Medulla oblongata (tissue), 1 donor: ENCODE results near the gene PPOX.

Experiments used
- DNase-seq: peaks from one replicate; pipeline ENCODE4 v3.0.0-alpha.2; 2015; ENCODE audit errors: extremely low spot score

The PPOX gene

DNA sequence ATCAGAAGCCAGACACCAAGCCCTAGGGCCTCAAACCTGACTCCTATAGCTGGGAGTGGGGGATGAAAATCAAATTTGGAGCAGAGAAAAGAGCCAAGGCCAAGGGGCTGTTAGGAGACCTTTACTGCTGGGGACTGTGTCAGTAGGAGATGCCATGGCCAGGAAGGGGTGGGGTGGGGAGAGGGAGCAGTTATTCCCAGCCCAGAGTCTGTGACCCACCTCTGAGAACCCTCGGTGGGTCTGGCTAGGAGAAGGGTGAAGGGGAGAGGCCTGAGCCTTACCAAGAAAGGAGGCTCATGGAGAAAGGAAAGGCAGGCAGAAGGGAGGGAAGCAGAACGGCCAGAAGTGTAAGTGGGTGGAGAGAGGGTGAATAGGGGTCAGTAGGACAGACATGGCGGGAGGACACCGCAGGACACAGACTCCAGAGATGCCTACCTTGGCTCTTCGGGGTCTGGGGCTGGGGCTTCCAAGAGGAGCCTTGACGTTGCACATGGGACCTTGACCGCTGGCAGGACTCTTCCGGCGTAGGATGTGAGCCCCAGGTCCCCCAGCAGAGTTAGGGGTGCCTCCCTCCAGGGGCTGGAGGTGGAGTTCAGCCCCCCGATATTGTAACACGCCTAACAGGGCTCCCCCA, 31.5 kb downstream of the PPOX start:
- DNase-seq, result no peak

DNA sequence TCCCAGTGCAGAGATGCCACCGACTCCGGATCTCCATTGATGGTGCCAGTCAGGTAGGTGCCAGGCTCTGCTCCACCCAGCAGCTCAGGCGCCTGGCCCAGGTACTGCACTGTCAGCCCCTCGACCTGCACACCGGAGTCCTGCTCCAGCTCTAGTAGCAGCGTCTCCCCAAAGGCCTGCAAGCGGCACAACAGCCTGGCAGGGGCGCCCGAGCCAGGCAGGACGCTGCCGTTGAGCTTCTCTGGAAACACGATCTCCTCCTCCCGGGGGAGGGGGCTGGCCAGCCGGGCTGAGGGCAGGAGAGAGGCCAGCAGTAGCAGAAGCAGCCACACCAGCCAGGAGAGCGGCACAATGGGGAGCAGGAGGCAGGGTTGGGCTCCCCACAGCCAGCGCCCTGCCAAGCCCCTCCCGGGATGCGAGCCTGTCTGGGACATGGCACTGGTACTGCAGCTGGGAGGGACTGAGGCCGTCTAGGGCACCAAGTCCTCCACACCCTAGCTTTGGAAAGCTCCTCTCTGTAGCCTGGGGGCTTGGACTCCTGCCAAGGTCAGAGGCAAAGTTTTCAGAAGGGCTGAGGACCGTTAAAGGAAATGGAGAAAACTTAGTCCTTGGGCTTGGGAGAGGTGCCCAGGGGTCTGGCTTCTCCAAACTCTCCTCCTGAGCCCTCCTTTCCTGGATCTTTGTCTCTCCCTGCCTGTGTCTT, 32.1 kb downstream of the PPOX start:
- DNase-seq, result peak; percentile 53

DNA sequence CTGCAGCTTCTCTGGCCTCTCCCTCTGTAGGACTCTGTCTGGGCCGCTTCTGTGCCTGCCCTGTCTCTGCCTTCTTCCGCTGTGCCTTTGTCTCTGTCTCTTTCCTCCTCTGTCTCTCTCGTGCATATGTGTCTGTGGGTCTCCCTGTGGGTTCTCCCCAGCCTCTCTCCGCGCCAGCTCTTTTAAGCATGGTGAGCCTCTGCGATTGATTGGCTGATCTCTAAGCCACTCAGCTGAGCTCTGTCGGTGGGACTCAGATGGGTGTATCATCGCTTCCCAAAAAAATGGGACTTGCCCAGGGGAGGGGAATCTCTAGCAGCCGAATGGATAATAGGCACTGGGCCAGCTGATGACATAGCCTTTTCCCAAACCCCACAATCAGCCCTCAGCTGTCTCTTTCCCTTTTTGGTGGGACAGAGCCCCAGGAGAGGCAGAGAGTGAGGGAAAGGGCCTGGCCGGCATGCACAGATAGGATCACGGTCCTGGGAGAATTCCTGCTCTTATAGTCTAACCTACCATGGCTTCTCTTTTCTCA, 32.7 kb downstream of the PPOX start, which contains the start of gene ADAMTS4:
TSS of gene ADAMTS4 (minus strand) at position 158 of the 535 bp plus-strand sequence. CDS start 427 bp downstream, outside the sequence.
- DNase-seq, result peak; percentile 96

DNA sequence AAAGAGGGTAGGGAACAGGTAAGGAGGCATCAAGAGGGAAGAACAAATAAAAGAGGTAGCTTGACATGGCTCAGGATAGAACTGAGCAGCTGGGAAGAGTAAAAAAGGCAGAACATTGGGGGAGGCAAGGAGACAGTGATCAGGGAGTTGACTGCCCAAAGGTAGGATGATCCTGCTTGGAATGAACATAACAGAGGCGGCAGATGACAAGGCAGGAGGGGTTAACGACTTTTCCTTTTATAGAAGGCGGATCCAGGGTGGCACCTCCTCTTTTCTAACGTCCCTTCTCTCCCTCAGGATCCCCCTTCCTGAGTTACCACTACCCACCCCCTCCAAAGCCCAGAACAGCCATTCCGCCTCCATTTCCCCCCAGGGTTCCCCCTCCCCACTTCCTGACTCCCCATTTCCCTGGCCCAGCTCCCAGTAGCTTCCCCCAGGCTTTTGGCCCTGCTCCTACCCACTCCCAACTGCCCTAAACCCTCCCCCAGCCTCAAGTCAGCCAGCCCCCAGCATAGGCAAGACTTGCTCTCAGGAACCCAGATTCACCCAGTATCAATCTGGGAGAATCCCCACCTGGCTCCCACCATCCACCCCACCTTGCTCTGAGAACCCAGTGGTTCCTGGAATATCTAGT, 33.4 kb downstream of the PPOX start:
- no peak for DNase-seq

DNA sequence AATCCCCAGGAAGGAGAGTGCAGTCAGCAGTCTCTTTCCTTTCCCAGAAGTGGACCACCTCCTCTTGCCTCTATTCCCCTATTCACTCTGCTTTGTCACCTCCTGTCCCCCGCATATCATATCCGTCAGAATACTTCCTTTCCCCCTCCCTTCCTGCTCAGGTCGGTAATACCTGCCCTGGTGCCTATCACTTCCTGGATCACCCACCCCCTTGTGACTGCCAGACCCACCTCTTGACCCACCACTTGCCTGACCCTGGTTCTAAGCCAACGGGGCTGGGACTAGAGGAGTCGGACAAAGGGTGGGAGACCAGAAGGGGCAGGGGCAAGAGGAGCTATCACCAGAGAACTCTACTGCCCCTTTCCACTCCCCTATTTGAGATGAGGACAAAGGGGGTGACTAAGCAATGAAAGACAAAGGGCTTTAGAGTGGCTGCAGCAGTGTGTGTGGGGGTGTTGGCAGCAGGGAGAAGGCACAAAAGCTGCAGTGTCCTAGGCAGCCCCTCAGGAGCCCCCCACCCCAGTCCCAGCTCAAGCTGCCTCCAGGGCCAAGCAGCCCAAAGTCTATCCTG, 34.3 kb downstream of the PPOX start:
- DNase-seq, result peak; percentile 91

DNA sequence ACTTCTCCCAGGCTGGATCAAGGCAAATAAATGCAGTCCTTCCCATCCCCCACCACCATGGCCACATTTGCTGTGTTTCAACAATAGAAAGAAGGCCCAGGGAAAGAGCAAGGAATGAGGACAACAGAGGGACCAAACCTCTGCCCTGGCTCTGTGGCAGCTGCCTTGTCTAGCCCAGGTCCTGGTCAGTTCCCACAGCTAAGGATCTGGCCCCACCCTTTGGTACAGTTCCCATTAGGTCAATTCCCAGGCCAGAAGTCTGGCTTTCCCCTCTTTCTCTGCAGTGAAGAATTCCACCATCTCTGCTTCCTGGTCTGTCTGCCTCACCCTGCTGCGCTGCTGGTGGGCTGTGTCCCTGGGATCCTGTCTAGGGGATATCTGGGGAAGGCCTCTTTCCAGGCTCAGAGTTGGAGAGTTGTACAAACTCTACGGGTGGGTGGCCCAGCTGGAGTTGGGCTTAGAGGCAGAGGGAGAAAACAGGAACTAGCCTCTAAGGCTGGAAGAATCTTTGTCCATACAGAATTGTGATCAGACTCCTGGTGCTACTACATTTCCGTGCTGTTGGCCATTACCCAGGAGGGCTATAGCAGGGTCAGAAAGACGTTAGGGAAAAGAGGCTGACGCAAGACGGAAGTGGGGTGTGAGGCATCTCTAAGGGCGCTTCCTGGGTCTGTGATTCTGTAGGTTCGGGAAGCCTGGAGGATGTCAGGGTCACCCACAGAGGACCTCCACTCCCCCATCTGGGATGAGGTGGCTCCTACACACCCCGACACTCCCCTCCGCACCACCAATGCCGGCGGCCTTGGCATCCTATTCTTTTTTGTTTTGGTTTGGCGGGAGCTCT, 35.0 kb downstream of the PPOX start:
- DNase-seq, result peak; percentile 55

DNA sequence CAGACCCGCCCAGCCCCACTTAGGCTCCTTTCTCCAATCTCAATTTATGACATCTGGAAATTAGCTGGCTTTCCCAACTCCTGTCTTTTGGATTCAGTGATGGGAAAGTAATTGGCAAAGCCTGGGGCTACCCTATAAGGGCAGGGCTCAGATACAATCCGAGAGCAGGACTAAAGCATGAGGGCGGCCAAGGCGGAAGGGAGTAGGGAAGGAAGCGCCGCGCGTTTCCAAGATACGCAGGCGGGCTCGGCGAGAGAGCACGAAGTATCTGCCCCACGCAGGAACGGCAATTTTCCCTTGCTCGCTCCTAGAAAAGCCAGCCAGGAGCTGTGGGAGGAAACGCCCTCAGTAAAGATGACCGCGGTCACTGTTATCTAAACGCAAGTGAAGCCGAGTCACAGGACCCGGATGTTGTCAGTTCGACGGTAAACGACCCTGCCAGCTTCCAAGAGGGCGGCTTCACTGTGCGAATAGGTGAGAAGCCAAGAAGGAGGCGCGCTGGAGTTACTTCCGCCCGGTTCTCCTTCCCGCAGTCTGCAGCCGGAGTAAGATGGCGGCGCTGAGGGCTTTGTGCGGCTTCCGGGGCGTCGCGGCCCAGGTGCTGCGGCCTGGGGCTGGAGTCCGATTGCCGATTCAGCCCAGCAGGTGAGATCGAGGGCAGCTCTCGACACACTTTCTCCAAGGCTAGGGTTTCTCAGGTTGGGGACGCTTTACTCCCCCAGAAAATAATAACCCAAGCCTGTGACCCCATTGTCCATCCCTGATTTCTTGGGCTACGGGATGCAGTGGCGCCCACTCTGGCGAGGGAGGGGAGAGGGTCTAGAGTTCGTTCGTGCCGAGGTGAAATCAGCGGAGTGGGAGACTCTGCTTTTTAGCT, 35.8 kb downstream of the PPOX start, which contains the start of gene NDUFS2:
TSS of gene NDUFS2 (plus strand) at position 532 of the 877 bp plus-strand sequence. CDS start at position 551, 19 bp downstream.
- DNase-seq, result peak; percentile 100

DNA sequence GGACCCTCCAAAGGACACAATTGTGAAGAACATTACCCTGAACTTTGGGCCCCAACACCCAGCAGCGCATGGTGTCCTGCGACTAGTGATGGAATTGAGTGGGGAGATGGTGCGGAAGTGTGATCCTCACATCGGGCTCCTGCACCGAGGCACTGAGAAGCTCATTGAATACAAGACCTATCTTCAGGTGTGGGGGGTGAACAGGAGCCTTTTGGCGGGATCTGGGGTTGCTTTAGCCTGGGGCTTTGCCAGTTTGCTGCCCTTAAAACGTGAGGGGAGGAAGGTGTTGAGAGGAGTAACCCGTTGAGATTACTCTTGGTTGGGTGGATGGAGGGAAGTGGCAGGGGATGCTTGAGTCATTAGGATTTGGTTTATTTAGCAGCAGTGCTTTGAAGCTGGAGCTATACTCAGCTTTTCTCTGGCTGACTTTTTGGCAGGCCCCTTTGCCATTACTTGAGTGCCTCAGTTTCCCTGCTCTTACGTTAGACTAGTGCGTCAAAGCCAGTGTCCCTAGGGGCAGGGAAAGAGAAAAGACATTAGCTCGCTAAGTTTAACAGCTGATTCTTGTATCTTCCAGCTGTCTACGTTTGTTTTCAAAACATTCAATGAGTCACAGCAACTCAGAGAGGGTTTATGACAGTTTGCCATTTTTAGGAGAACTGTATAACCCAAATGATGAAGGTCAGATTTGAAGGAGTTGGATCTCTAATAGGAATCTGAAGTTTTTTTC, 40.4 kb downstream of the PPOX start:
- no peak for DNase-seq

DNA sequence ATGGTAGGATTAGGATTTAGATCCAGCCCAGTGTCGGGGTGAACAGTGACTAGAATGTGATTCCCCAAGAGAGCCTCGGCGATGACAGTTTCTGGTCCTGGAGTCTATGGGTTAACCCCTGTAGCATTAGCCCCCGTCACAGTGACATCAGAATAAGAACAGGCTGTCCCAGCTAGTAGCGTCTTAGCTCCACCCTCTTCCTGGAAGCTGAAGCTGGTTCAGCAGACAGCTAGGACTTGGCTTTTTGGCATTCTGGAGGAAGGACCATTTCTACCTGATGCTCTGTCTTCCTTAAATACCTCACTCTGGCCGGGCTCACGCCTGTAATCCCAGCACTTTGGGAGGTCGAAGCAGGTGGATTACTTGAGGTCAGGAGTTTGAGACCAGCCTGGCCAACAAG, 40.9 kb downstream of the PPOX start:
- DNase-seq, result no peak

DNA sequence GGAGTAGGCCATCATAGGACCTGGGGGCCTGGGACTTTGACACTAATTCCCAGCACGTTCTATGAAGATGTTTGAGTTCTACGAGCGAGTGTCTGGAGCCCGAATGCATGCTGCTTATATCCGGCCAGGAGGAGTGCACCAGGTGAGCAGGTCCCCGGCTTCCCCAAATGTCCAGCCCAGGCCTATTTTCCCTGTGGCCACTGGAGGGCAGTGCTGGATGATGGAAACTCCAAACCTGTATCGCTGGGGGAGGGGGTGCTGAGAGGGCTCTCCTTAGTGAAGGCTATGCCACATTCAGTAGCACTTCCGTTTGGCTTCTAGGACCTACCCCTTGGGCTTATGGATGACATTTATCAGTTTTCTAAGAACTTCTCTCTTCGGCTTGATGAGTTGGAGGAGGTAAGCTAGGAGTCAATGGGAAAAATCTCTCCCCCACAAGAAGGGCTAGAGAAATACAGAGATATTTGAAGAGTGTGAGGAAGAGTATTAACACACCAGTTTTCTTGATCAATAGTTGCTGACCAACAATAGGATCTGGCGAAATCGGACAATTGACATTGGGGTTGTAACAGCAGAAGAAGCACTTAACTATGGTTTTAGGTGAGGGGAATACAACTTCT, 43.7 kb downstream of the PPOX start:
- peak; percentile 88 for DNase-seq

DNA sequence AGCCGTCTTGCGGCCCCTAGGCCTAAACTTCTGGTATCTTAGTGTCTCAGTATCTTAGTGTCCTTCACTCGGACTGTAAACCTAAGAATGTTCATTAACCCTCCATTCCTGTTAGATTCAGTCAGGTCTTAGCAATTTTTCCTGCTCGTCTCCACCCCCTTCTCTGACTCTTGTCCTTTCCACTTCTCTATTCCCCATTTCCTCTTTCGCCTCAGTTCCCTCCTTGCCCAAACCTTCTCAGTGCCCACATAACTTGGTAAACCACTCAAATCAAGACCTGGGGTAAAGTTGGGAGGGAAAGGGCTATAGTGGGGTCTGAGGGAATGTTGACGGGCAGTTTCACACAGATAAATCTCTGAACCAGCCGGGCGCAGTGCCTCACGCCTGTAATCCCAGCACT, 48.1 kb downstream of the PPOX start:
- DNase-seq, result no peak

DNA sequence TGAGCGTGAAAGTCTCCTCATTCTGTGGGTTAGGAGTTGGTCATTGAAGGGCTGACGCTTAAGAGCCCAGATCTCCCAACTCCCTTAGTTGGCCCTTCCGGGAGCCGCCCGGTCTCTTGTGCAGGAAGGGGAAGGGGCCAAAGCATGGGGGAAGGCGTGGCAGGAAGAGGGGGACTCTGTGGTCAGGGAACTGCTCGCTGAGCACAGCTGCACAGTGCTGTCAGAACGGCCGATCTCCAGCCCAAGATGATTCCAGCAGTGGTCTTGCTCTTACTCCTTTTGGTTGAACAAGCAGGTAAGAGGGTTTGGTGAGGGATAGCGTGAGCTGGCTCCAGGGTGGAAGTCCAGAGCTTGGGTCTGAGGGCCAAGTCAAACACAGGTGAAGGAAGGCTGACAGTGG, 48.9 kb downstream of the PPOX start, which contains the start of gene FCER1G:
TSS of gene FCER1G (plus strand) at position 220 of the 400 bp plus-strand sequence. CDS start at position 247, 27 bp downstream.
- DNase-seq, result peak; percentile 65

DNA sequence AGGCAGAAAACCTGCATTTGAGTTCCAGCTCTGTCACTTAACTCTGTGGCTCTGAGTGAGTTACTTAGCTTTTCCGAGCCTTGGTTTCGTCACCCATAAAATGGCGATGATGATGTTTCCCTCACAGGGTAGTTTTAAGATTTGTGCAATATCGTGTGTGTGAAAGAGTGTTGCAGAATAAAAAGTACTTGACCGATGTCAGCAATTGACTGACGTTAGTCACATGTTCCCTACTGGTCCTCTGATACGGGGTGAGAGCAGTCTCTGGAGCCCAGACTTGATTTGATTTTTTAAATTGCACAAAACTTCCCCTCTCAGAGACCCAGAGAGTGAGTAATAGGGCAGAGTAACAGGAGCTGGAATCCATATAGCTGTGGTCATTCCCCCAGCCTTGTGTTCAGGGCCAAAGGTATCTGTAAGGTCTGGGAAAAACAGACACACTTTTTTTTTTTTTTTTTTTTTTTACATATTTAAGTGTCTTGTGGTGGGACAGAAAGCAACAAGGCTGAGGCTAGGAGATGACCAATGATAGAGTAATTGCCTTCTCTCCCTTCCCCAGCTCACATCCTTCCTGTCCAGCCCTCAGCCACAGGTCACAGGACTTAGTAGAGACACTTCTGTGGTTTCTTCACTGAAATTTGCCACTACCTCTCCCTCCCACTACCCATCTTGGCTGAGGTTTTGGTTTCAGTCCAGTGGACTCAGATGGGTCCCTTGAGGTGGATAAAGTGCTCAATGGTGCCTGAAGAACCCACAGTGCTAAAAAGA, 50.9 kb downstream of the PPOX start:
- DNase-seq, result peak; percentile 75

DNA sequence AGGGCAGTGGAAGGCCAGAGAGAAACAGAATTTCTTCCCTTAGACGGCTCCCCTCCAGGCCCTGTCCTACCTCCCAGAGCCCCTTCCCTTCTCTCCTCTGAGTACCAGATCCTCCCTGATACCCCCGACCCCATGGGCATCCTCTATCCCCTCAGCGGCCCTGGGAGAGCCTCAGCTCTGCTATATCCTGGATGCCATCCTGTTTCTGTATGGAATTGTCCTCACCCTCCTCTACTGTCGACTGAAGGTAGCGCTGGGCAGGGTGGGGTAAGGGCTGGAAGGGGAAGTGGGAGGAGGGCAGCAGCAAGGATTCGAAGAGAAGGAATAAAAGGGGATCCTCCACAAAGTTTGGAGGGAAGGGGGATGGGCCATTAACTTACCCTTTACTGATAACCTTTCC, 51.6 kb downstream of the PPOX start:
- no peak for DNase-seq

DNA sequence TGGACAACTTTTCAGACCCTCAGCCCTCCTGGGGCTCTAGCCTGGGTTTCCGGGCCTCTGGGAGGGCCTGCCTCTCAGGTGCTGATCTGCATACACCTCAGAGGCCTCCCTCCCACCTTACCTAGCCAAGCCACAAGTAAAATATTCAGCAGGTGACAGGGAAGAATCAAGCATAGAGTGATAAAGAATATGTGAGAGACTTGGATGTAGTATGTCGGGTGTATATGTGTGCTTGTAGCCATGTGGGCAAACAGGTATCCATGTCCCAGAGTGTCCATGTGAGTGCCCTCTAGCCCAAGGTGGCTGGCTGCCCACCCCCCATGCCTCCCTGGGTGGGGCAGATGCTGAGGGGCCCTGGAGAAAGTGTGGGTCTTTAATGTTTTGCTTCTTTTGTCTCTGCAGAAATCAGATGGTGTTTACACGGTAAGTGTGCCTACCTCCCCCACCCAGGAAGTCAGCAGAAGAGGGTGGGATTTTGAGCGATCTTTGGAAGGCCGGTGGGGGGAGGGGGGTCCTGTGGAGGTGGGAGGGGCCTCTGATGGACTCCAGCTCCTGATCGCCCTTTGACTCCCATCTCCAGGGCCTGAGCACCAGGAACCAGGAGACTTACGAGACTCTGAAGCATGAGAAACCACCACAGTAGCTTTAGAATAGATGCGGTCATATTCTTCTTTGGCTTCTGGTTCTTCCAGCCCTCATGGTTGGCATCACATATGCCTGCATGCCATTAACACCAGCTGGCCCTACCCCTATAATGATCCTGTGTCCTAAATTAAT, 52.3 kb downstream of the PPOX start:
- no peak for DNase-seq

DNA sequence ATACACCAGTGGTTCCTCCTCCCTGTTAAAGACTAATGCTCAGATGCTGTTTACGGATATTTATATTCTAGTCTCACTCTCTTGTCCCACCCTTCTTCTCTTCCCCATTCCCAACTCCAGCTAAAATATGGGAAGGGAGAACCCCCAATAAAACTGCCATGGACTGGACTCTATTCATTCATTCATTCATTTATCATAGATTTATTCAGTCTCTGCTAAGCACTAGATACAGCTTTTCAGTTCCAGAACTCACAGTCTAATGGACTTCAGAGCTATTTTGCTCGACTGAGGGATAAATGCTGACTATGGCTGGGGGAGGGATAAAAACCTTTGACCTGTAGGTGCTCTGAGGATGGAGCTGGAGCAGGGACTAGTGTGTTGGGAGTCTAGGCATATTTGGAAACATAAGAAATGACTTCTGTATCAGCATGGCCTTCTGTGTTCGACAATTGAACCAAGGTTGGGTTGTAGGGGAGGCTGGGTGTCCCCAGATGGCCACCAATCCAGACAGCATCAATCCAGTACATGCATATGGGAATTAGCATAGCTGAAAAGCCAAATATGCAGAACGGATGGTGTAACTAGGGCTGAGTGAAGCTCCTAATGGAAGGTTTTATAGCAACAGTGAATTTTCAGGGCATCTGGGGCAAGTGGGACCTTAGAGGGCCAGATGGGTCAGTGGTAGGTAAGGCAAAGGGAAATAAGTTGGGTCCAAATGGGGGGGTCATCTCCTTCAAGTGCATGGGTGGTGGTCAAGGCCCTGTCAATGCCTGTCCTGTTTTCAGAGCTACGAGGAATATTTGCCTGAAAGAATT, 53.1 kb downstream of the PPOX start:
- no peak for DNase-seq

DNA sequence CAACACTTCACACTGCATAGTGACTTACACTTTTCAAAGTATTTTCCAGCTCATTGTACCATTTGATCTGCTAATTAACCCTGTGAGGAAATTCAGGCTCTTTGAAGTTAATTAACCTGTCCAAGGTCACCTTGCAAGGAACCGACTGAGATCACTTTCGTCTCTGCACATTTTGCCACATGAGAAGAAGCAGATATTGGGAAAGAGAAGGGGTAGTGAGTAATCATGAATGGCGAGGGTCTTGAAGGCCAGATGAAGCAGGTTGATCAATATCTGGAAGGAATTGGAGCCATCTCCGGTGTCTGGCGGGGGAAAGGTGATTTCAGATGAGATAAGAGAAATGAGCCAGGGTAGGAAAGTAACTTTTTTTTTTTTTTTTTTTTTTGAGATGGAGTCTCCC, 53.8 kb downstream of the PPOX start:
- no peak for DNase-seq
